Measurements from ENCODE around the gene SECTM1. TPM values are rescaled to one million over a fixed set of nuclear protein-coding genes. Genes with fewer than 3 reads are reported as not detected.

Gene SECTM1
- total and polyA plus RNA-seq, 9 of the 15 experiments (the other 6 are each of a cell fraction or from before 2014, with no cell fraction given), result 0.11 to 0.46 (median 0.18) TPM; not detected in 6

- TF ChIP-seq ZNF830 (CRISPR knock-in tag; IDR thresholded peaks at IDR 0.05), result 0 out of 2 replicates have a peak, but pooled peaks have one; percentile 17
- peak; percentile 55; the same call in 1 of the 2 replicates for TF ChIP-seq USF1 (CRISPR knock-in tag; IDR thresholded peaks at IDR 0.05)
- no peak for TF ChIP-seq SIX5 (IDR thresholded peaks at IDR 0.05; ENCODE audit: borderline replicate concordance in 1 of 2, insufficient read depth in 1 of 2, low read depth in 1 of 2, low read length in 2 of 2)
- peak; percentile 47; the same call in 1 of the 2 replicates for TF ChIP-seq OTX1 (CRISPR knock-in tag; IDR thresholded peaks at IDR 0.05)
- no peak for TF ChIP-seq RBM14 (IDR thresholded peaks at IDR 0.05; ENCODE audit: borderline replicate concordance, insufficient read depth, low read depth, low read length)
- peak; percentile 65; the same call in 1 of the 2 replicates for TF ChIP-seq ZKSCAN8 (CRISPR knock-in tag; IDR thresholded peaks at IDR 0.05)
- TF ChIP-seq DMBX1 (CRISPR knock-in tag; IDR thresholded peaks at IDR 0.05; ENCODE audit: borderline replicate concordance), result peak; percentile 94
- TF ChIP-seq LCOR (CRISPR knock-in tag; IDR thresholded peaks at IDR 0.05), result no peak; the same call in 1 of the 2 replicates
- TF ChIP-seq CUX1 (CRISPR knock-in tag; IDR thresholded peaks at IDR 0.05), result peak; percentile 91
- no peak for TF ChIP-seq GTF2F1 (IDR thresholded peaks at IDR 0.05; ENCODE audit: low read depth, low read length)
- peak; percentile 61; the same call in 1 of the 2 replicates for TF ChIP-seq IRF9 (tag; IDR thresholded peaks at IDR 0.05)
- no peak for TF ChIP-seq PPARD (CRISPR knock-in tag; IDR thresholded peaks at IDR 0.05)
- TF ChIP-seq AFF4 (CRISPR knock-in tag; IDR thresholded peaks at IDR 0.05), result no peak
- no peak for TF ChIP-seq SUPT5H (IDR thresholded peaks at IDR 0.05)
Measured at GRCh38 chr17:82345151-82345976, 11.8 kb upstream of the SECTM1 start (continued).
